SK-N-MC (cell line): ENCODE results near the gene ABCA7.

Experiments used
- EZH2 ChIP-seq: fragments of 200-600 bp; sonication (generic); IDR thresholded peaks from one replicate; pipeline ENCODE4 v1.6.1; 2017; ENCODE audit warnings: antibody characterized with exemption
- POLR2AphosphoS5 ChIP-seq: IDR thresholded peaks from 2 replicates; pipeline ENCODE4 v1.6.1; 2012; ENCODE audit warnings: mild to moderate bottlenecking, low read depth, low read length, borderline replicate concordance

- TF ChIP-seq EZH2, result no peak
- TF ChIP-seq POLR2AphosphoS5, result no peak
Measured at GRCh38 chr19:1093811-1094553, 54.1 kb downstream of the ABCA7 start.
